HEK293 (cell line): ENCODE data around the gene SCAMP5.

Experiments
- CTCF ChIA-PET: fragments of 350-600 bp; formaldehyde crosslinking; extraction: SDS; loops from one replicate; lab custom pipeline; 2021; ENCODE audit warnings: antibody characterized with exemption; lab: Yijun Ruan, JAX
- POLR2A ChIA-PET: fragments of 300-600 bp; formaldehyde crosslinking; extraction: SDS; loops from one replicate; lab custom pipeline; 2020; ENCODE audit warnings: antibody characterized with exemption, inconsistent platforms; lab: Yijun Ruan, JAX
- H3K27ac ChIP-seq: fragments of 200-500 bp; sonication (Bioruptor generic); 2 replicates; pipeline ENCODE4 v1.5.1; 2014; ENCODE audit warnings: low read depth, low read length, control low read depth, inconsistent platforms; ENCODE audit errors: extremely low read depth
- H3K36me3 ChIP-seq, 2 experiments: fragments of 200-500 bp in 1 of 2; sonication (Bioruptor generic) in 1 of 2; 1 replicate in 1 of 2; 2 replicates in 1 of 2; pipeline ENCODE4 v1.5.1; 2014 to 2017; ENCODE audit warnings: inconsistent platforms in 2 of 2, low read length in 2 of 2; ENCODE audit not compliant: control insufficient read depth in 2 of 2, insufficient read depth in 1 of 2
- H3K4me1 ChIP-seq: fragments of 200-500 bp; sonication (Bioruptor generic); 2 replicates; pipeline ENCODE4 v1.5.1; 2014; ENCODE audit warnings: mild to moderate bottlenecking, low read length, inconsistent platforms; ENCODE audit not compliant: control insufficient read depth, insufficient read depth
- H3K4me3 ChIP-seq: 2 replicates; pipeline ENCODE4 v1.5.1; 2011; ENCODE audit warnings: low read depth, mild to moderate bottlenecking, control low read depth, low read length, moderate library complexity
- H3K9me3 ChIP-seq: fragments of 200-500 bp; sonication (Bioruptor generic); 2 replicates; pipeline ENCODE4 v1.5.1; 2014; ENCODE audit warnings: low read depth, low read length, inconsistent platforms; ENCODE audit not compliant: control insufficient read depth, insufficient read depth
- GLI2 ChIP-seq: fragments of 450-650 bp; formaldehyde crosslinking; IDR thresholded peaks from 2 replicates; pipeline ENCODE4; 2017; ENCODE audit warnings: missing biosample characterization, missing genetic modification characterization, low read depth, borderline replicate concordance
- OSR2 ChIP-seq: fragments of 450-650 bp; formaldehyde crosslinking; IDR thresholded peaks from 2 replicates; pipeline ENCODE4 v1.5.1; 2016; ENCODE audit warnings: missing biosample characterization, missing genetic modification characterization
- PRDM2 ChIP-seq: fragments of 450-650 bp; formaldehyde crosslinking; IDR thresholded peaks from 2 replicates; pipeline ENCODE4 v1.5.1; 2016; ENCODE audit warnings: missing biosample characterization, missing genetic modification characterization, borderline replicate concordance
- RBAK ChIP-seq: fragments of 450-650 bp; formaldehyde crosslinking; IDR thresholded peaks from 2 replicates; pipeline ENCODE4 v1.5.1; 2016; ENCODE audit warnings: missing biosample characterization, missing genetic modification characterization
- SP2 ChIP-seq: fragments of 450-650 bp; formaldehyde crosslinking; IDR thresholded peaks from 2 replicates; pipeline ENCODE4 v1.5.1; 2016; ENCODE audit warnings: missing biosample characterization, missing genetic modification characterization
- ZBTB20 ChIP-seq: fragments of 450-650 bp; formaldehyde crosslinking; IDR thresholded peaks from 2 replicates; pipeline ENCODE4 v1.5.1; 2016; ENCODE audit warnings: missing biosample characterization, missing genetic modification characterization
- ZNF148 ChIP-seq: fragments of 450-650 bp; formaldehyde crosslinking; IDR thresholded peaks from 2 replicates; pipeline ENCODE4 v1.5.0; 2017; ENCODE audit warnings: missing biosample characterization, missing genetic modification characterization, borderline replicate concordance
- ZNF239 ChIP-seq: fragments of 450-650 bp; formaldehyde crosslinking; IDR thresholded peaks from 2 replicates; pipeline ENCODE4 v1.5.1; 2016; ENCODE audit warnings: missing biosample characterization, missing genetic modification characterization
- ZNF274 ChIP-seq, 2 experiments: fragments of 200-500 bp in 1 of 2; fragments of 450-650 bp in 1 of 2; sonication (Bioruptor generic) in 1 of 2; formaldehyde crosslinking in 1 of 2; IDR thresholded peaks; 2 replicates each; pipeline versions ENCODE4 v1.5.1 to v1.6.1; 2014 to 2016; ENCODE audit warnings: borderline replicate concordance in 1 of 2, inconsistent platforms in 1 of 2, low read length in 1 of 2, missing biosample characterization in 1 of 2, missing genetic modification characterization in 1 of 2
- ZNF280D ChIP-seq: fragments of 450-650 bp; formaldehyde crosslinking; IDR thresholded peaks from 2 replicates; pipeline ENCODE4 v1.5.1; 2016; ENCODE audit warnings: missing biosample characterization, missing genetic modification characterization
- ZNF335 ChIP-seq: fragments of 450-650 bp; formaldehyde crosslinking; conservative IDR thresholded peaks from 2 replicates; pipeline ENCODE4 v1.5.1; 2016; ENCODE audit warnings: missing biosample characterization, missing genetic modification characterization
- ZNF48 ChIP-seq: fragments of 450-650 bp; formaldehyde crosslinking; IDR thresholded peaks from 2 replicates; pipeline ENCODE4 v1.5.1; 2016; ENCODE audit warnings: missing biosample characterization, missing genetic modification characterization
- ZNF555 ChIP-seq: fragments of 450-650 bp; formaldehyde crosslinking; conservative IDR thresholded peaks from 2 replicates; pipeline ENCODE4 v1.5.1; 2017; ENCODE audit warnings: missing biosample characterization, mild to moderate bottlenecking, missing genetic modification characterization, inconsistent platforms
- ZNF639 ChIP-seq: fragments of 450-650 bp; formaldehyde crosslinking; IDR thresholded peaks from 2 replicates; pipeline ENCODE4 v1.5.1; 2016; ENCODE audit warnings: missing biosample characterization, missing genetic modification characterization
- ZNF677 ChIP-seq: fragments of 450-650 bp; IDR thresholded peaks from 2 replicates; pipeline ENCODE4 v1.5.0; 2018; ENCODE audit warnings: missing biosample characterization, mild to moderate bottlenecking, missing genetic modification characterization, moderate library complexity

SCAMP5 gene

GRCh38 chr15:74989527-74989926 is 5.8 kb upstream of the SCAMP5 start:
- H3K4me3 ChIP-seq = no peak overlapping the region
- H3K4me1 ChIP-seq = no peaks in the 10 kb centered on the region
- no peak for TF ChIP-seq RBAK
- TF ChIP-seq ZNF148 (tag by site-specific recombination) = no peak
- TF ChIP-seq ZNF280D (tag by site-specific recombination) = no peak
- TF ChIP-seq ZBTB20 (tag by site-specific recombination) = no peak
- no peak for TF ChIP-seq SP2 (tag by site-specific recombination)
- TF ChIP-seq ZNF639 (tag by site-specific recombination) = no peak
- no peak for TF ChIP-seq ZNF677 (tag by site-specific recombination)
- no peak for TF ChIP-seq ZNF335 (tag by site-specific recombination)
- TF ChIP-seq ZNF274 (IDR thresholded peaks at IDR 0.05; ENCODE audit: low read length) = no peak
- no peak for TF ChIP-seq ZNF274 (tag by site-specific recombination; IDR thresholded peaks at IDR 0.05; ENCODE audit: borderline replicate concordance)
- no peak for TF ChIP-seq ZNF48 (tag by site-specific recombination)
- TF ChIP-seq GLI2 (tag by site-specific recombination) = no peak
- no peak for TF ChIP-seq ZNF239
- TF ChIP-seq ZNF555 (tag by site-specific recombination) = no peak
- TF ChIP-seq OSR2 = no peak
- no peak for TF ChIP-seq PRDM2 (tag by site-specific recombination)
- ChIA-PET POLR2A (no interaction called here), CTCF (interaction anchor here (0.6 to 1.2 kb wide), 7 partner anchors 14 to 219 kb away, joined by 3 to 8 read pairs (median 3); no protein-coding TSS in a partner anchor)
- H3K36me3 ChIP-seq = no peaks in the 10 kb centered on the region
- no peak overlapping the region for H3K27ac ChIP-seq
- H3K9me3 ChIP-seq = no peaks in the 10 kb centered on the region
